ENCODE measurements around the gene PAQR8. TPM values are rescaled to one million over a fixed set of nuclear protein-coding genes. Genes with fewer than 3 reads are reported as not detected.

Gene PAQR8
- total and polyA plus RNA-seq, 2 of the 13 experiments (the other 11 are each of a cell fraction or from before 2014, with no cell fraction given): 37.7 to 50.7 TPM

DNA sequence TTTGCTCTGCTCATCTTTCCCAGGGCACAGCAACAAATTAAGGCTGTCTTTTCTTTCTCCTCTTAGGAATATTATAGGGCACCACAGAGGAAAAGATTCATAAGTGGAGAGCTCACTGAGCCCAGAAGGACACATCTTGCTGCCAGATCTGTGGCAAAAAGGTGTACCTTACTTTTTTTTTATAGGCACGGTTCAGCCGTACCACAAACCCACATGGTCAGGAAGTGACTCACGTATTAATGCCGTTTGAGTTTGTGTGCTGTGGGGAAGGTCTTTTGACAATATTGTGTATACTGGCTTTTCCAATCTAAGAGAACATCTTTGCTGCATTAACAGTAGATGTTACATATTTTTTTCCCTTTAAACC is 28.4 kb downstream of the PAQR8 start (continued):
- TF ChIP-seq, protein P1, sequence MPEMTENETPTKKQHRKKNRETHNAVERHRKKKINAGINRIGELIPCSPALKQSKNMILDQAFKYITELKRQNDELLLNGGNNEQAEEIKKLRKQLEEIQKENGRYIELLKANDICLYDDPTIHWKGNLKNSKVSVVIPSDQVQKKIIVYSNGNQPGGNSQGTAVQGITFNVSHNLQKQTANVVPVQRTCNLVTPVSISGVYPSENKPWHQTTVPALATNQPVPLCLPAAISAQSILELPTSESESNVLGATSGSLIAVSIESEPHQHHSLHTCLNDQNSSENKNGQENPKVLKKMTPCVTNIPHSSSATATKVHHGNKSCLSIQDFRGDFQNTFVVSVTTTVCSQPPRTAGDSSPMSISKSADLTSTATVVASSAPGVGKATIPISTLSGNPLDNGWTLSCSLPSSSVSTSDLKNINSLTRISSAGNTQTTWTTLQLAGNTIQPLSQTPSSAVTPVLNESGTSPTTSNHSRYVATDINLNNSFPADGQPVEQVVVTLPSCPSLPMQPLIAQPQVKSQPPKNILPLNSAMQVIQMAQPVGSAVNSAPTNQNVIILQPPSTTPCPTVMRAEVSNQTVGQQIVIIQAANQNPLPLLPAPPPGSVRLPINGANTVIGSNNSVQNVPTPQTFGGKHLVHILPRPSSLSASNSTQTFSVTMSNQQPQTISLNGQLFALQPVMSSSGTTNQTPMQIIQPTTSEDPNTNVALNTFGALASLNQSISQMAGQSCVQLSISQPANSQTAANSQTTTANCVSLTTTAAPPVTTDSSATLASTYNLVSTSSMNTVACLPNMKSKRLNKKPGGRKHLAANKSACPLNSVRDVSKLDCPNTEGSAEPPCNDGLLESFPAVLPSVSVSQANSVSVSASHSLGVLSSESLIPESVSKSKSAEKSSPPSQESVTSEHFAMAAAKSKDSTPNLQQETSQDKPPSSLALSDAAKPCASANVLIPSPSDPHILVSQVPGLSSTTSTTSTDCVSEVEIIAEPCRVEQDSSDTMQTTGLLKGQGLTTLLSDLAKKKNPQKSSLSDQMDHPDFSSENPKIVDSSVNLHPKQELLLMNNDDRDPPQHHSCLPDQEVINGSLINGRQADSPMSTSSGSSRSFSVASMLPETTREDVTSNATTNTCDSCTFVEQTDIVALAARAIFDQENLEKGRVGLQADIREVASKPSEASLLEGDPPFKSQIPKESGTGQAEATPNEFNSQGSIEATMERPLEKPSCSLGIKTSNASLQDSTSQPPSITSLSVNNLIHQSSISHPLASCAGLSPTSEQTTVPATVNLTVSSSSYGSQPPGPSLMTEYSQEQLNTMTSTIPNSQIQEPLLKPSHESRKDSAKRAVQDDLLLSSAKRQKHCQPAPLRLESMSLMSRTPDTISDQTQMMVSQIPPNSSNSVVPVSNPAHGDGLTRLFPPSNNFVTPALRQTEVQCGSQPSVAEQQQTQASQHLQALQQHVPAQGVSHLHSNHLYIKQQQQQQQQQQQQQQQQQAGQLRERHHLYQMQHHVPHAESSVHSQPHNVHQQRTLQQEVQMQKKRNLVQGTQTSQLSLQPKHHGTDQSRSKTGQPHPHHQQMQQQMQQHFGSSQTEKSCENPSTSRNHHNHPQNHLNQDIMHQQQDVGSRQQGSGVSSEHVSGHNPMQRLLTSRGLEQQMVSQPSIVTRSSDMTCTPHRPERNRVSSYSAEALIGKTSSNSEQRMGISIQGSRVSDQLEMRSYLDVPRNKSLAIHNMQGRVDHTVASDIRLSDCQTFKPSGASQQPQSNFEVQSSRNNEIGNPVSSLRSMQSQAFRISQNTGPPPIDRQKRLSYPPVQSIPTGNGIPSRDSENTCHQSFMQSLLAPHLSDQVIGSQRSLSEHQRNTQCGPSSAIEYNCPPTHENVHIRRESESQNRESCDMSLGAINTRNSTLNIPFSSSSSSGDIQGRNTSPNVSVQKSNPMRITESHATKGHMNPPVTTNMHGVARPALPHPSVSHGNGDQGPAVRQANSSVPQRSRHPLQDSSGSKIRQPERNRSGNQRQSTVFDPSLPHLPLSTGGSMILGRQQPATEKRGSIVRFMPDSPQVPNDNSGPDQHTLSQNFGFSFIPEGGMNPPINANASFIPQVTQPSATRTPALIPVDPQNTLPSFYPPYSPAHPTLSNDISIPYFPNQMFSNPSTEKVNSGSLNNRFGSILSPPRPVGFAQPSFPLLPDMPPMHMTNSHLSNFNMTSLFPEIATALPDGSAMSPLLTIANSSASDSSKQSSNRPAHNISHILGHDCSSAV (CRISPR knock-in tag; IDR thresholded peaks at IDR 0.05; ENCODE audit: borderline replicate concordance): no peak
- TF ChIP-seq CBFB (CRISPR knock-in tag; IDR thresholded peaks at IDR 0.05) (no peak), ZC3H13 (CRISPR knock-in tag; IDR thresholded peaks at IDR 0.05) (no peak), SRF (IDR thresholded peaks at IDR 0.05; ENCODE audit: low read depth, low read length) (no peak), ZNF235 (CRISPR knock-in tag; IDR thresholded peaks at IDR 0.05; ENCODE audit: borderline replicate concordance) (no peak), ZSCAN31 (CRISPR knock-in tag; IDR thresholded peaks at IDR 0.05; ENCODE audit: low read depth) (no peak), MED13 (CRISPR knock-in tag; IDR thresholded peaks at IDR 0.05) (no peak), ZFAT (CRISPR knock-in tag; conservative IDR thresholded peaks at IDR 0.05) (no peak), ZNF878 (CRISPR knock-in tag; IDR thresholded peaks at IDR 0.05) (no peak), NR3C1 (CRISPR knock-in tag; IDR thresholded peaks at IDR 0.05) (no peak), ZMYM4 (CRISPR knock-in tag; IDR thresholded peaks at IDR 0.05) (no peak), PLRG1 (conservative IDR thresholded peaks at IDR 0.05) (no peak), RAD51 (IDR thresholded peaks at IDR 0.05; ENCODE audit: borderline replicate concordance) (no peak)
- TF ChIP-seq, protein P2, sequence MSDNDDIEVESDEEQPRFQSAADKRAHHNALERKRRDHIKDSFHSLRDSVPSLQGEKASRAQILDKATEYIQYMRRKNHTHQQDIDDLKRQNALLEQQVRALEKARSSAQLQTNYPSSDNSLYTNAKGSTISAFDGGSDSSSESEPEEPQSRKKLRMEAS (IDR thresholded peaks at IDR 0.05): no peak; the same call in 1 of the 2 replicates
- TF ChIP-seq, protein P3, sequence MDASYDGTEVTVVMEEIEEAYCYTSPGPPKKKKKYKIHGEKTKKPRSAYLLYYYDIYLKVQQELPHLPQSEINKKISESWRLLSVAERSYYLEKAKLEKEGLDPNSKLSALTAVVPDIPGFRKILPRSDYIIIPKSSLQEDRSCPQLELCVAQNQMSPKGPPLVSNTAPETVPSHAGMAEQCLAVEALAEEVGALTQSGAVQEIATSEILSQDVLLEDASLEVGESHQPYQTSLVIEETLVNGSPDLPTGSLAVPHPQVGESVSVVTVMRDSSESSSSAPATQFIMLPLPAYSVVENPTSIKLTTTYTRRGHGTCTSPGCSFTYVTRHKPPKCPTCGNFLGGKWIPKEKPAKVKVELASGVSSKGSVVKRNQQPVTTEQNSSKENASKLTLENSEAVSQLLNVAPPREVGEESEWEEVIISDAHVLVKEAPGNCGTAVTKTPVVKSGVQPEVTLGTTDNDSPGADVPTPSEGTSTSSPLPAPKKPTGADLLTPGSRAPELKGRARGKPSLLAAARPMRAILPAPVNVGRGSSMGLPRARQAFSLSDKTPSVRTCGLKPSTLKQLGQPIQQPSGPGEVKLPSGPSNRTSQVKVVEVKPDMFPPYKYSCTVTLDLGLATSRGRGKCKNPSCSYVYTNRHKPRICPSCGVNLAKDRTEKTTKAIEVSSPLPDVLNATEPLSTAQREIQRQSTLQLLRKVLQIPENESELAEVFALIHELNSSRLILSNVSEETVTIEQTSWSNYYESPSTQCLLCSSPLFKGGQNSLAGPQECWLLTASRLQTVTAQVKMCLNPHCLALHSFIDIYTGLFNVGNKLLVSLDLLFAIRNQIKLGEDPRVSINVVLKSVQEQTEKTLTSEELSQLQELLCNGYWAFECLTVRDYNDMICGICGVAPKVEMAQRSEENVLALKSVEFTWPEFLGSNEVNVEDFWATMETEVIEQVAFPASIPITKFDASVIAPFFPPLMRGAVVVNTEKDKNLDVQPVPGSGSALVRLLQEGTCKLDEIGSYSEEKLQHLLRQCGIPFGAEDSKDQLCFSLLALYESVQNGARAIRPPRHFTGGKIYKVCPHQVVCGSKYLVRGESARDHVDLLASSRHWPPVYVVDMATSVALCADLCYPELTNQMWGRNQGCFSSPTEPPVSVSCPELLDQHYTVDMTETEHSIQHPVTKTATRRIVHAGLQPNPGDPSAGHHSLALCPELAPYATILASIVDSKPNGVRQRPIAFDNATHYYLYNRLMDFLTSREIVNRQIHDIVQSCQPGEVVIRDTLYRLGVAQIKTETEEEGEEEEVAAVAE (CRISPR knock-in tag; IDR thresholded peaks at IDR 0.05; ENCODE audit: borderline replicate concordance): no peak
- TF ChIP-seq, protein P4, sequence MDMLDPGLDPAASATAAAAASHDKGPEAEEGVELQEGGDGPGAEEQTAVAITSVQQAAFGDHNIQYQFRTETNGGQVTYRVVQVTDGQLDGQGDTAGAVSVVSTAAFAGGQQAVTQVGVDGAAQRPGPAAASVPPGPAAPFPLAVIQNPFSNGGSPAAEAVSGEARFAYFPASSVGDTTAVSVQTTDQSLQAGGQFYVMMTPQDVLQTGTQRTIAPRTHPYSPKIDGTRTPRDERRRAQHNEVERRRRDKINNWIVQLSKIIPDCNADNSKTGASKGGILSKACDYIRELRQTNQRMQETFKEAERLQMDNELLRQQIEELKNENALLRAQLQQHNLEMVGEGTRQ (IDR thresholded peaks at IDR 0.05; ENCODE audit: low read depth, low read length): no peak
- TF ChIP-seq, protein P4 (CRISPR knock-in tag; IDR thresholded peaks at IDR 0.05; ENCODE audit: borderline replicate concordance): no peak
